T-helper 2 cell treated with Interferon-gamma antibody and Interleukin-4, amounts not matched to agents 5 μg/mL and 100 μg/mL, for 36 hours (primary cell): ENCODE data around the gene CROCC2.

Experiments used
- DNase-seq: peaks from one replicate; pipeline ENCODE4 v3.0.0; 2021; ENCODE audit warnings: low spot score
- H3K27ac Mint-ChIP-seq: one replicate; pipeline ENCODE4 v1.8.0; 2021; ENCODE audit warnings: mild to moderate bottlenecking, mixed read lengths
- H3K27me3 Mint-ChIP-seq: one replicate; pipeline ENCODE4 v1.8.0; 2021; ENCODE audit warnings: low read depth, mixed read lengths
- H3K36me3 Mint-ChIP-seq: one replicate; pipeline ENCODE4 v1.8.0; 2021; ENCODE audit warnings: low read depth, mixed read lengths
- H3K4me1 Mint-ChIP-seq: one replicate; pipeline ENCODE4 v1.8.0; 2021; ENCODE audit warnings: low read depth, mixed read lengths
- H3K4me3 Mint-ChIP-seq: one replicate; pipeline ENCODE4 v1.8.0; 2022; ENCODE audit warnings: mild to moderate bottlenecking, moderate library complexity, mixed read lengths
- H3K9me3 Mint-ChIP-seq: one replicate; pipeline ENCODE4 v1.8.0; 2021; ENCODE audit warnings: mixed read lengths

The CROCC2 gene

GRCh38 chr2:240872317-240873097, 33.6 kb upstream of the CROCC2 start:
- Mint-ChIP-seq H3K36me3 (no peaks in the 10 kb centered on the region), H3K27ac (no peak overlapping the region), H3K9me3 (no peaks in the 10 kb centered on the region), H3K27me3 (no peaks in the 10 kb centered on the region), H3K4me1 (no peaks in the 10 kb centered on the region), H3K4me3 (no peak overlapping the region)
- no peak for DNase-seq

DNA sequence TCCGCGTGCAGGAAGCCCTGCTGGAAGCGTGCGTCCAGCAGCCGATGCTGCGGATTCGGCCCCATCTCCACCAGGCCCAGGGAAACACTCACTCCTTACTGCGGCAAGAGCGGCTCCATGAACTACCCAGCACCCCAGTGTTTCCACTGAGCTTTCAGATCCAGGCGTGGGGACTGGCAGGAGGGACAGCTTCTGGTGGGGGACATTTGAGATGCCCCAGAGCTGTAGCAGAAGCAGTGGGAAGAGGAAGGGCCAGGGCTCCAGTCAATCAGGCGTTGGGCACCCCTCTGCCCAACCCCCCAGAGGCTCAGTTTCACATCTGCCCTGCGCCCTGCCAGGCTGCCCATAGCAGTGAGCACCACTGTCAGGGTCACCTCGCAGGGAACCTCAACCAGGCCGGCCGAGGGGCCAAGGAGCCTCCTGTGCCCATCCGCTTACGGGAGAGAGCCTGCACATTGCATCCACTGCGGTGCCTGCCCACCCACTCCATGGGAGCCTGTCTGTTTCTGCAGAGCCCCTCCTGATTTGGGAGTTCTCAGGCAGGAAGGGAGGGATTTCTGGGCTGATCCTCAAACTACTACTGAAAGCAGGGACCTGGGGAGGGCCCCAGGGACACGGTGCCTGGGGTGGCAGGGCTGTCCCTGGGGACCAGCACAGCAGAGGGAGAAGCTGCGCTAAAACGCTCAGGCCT, 32.9 kb upstream of the CROCC2 start:
- H3K27ac Mint-ChIP-seq: no peak overlapping the region
- H3K4me1 Mint-ChIP-seq: no peaks in the 10 kb centered on the region
- H3K4me3 Mint-ChIP-seq: no peak overlapping the region
- H3K36me3 Mint-ChIP-seq: no peaks in the 10 kb centered on the region
- H3K27me3 Mint-ChIP-seq: no peaks in the 10 kb centered on the region
- H3K9me3 Mint-ChIP-seq: no peaks in the 10 kb centered on the region
- no peak for DNase-seq

GRCh38 chr2:240873805-240874714, 32.1 kb upstream of the CROCC2 start:
- no peak overlapping the region for H3K27ac Mint-ChIP-seq
- H3K4me3 Mint-ChIP-seq: no peak overlapping the region
- H3K36me3 Mint-ChIP-seq: no peaks in the 10 kb centered on the region
- no peak for DNase-seq
- no peaks in the 10 kb centered on the region for H3K9me3 Mint-ChIP-seq
- H3K27me3 Mint-ChIP-seq: no peaks in the 10 kb centered on the region
- H3K4me1 Mint-ChIP-seq: no peaks in the 10 kb centered on the region

- Mint-ChIP-seq H3K9me3 (no peaks in the 10 kb centered on the region), H3K4me1 (no peaks in the 10 kb centered on the region), H3K27ac (no peak overlapping the region), H3K36me3 (no peaks in the 10 kb centered on the region), H3K27me3 (no peaks in the 10 kb centered on the region), H3K4me3 (no peak overlapping the region)
- DNase-seq: no peak
Observed at GRCh38 chr2:240874715-240875227, 31.4 kb upstream of the CROCC2 start.

GRCh38 chr2:240875228-240876034, 30.7 kb upstream of the CROCC2 start:
- no peaks in the 10 kb centered on the region for H3K9me3 Mint-ChIP-seq
- no peaks in the 10 kb centered on the region for H3K27me3 Mint-ChIP-seq
- no peak for DNase-seq
- no peaks in the 10 kb centered on the region for H3K36me3 Mint-ChIP-seq
- H3K4me3 Mint-ChIP-seq: no peak overlapping the region
- no peak overlapping the region for H3K27ac Mint-ChIP-seq
- no peaks in the 10 kb centered on the region for H3K4me1 Mint-ChIP-seq

GRCh38 chr2:240876035-240876474, 30.1 kb upstream of the CROCC2 start:
- no peak for DNase-seq
- Mint-ChIP-seq H3K4me3 (no peak overlapping the region), H3K27me3 (no peaks in the 10 kb centered on the region), H3K9me3 (no peaks in the 10 kb centered on the region), H3K27ac (no peak overlapping the region), H3K4me1 (no peaks in the 10 kb centered on the region), H3K36me3 (no peaks in the 10 kb centered on the region)

DNA sequence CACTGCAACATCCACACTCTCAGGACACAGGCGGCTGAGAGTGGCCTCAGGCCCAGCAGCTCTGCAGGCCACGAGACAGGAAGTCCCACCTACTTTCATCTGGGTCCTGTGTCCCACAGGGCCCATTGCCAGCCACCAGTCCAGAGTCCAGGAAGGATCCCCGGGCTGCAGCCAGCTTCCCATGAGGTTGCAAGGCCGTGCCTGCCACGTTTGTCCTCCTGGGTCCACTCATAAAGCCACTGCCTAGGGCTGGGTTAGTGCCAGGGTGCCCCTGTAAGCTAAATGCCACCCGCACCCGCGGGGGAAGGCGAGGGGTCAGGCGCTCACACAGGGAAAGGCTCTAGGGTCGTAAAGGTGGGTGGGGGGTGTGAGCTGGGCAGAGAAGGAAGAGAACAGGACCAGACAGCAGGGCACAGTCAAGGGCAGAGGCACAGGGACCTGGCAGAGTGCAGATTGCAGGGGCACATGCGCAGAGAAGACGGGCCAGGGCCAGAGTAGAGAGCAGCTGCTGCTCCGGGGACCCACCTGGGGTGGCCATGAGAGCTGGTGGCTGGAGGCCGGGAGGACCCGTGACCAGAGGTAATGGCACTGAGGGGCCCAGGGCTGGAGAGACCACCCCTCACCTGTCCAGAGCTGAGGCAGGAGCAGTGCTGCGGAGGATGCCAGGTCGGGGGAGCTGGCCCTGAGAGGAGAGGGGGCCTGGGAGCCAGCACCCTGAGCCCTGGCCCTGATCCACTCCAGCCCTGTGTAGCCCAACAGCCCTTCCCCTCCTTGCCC, 29.5 kb upstream of the CROCC2 start:
- Mint-ChIP-seq H3K27me3 (no peaks in the 10 kb centered on the region), H3K36me3 (no peaks in the 10 kb centered on the region)

GRCh38 chr2:240877460-240878340, 28.4 kb upstream of the CROCC2 start:
- no peak for DNase-seq
- Mint-ChIP-seq H3K27ac (no peak overlapping the region), H3K4me1 (no peaks in the 10 kb centered on the region), H3K36me3 (no peaks in the 10 kb centered on the region), H3K27me3 (peaks cover 2% of the 10 kb centered on the region), H3K4me3 (no peak overlapping the region), H3K9me3 (no peaks in the 10 kb centered on the region)

More for the DNA sequence above, 29.5 kb upstream of the CROCC2 start:
- H3K9me3 Mint-ChIP-seq: no peaks in the 10 kb centered on the region
- H3K27ac Mint-ChIP-seq: no peak overlapping the region
- no peak overlapping the region for H3K4me3 Mint-ChIP-seq
- no peak for DNase-seq
- no peaks in the 10 kb centered on the region for H3K4me1 Mint-ChIP-seq

DNA sequence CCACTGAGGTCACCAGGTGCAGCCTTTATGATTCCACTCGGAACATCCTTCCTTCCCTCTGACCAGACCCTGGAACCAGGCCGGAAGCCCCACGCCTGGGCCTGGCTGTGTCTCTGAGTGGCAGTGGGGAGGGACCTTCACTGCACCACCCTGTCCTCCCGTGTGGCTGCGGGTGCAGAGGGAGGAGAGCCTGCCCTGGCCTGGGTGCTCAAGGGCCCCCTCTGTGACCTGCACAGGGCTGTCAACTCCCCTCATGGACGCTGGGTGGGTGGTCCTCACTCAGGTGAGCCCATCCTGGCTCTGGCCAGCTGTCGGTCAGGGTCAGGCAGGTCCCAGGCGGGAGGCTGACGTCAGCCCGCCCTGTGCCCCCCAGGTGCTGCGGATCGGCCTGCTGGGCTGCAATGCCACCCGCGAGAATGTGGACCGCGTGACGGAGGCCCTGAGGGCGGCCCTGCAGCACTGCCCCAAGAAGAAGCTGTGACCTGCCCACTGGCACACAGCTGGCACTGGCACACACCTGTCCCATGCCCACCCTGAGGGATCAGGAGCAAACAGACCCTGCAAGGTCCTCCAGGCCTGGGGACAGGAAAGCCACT, 27.7 kb upstream of the CROCC2 start:
- Mint-ChIP-seq H3K4me3 (no peak overlapping the region), H3K27me3 (peaks cover 5% of the 10 kb centered on the region), H3K9me3 (no peaks in the 10 kb centered on the region), H3K4me1 (no peaks in the 10 kb centered on the region), H3K36me3 (no peaks in the 10 kb centered on the region), H3K27ac (no peak overlapping the region)
- no peak for DNase-seq

DNA sequence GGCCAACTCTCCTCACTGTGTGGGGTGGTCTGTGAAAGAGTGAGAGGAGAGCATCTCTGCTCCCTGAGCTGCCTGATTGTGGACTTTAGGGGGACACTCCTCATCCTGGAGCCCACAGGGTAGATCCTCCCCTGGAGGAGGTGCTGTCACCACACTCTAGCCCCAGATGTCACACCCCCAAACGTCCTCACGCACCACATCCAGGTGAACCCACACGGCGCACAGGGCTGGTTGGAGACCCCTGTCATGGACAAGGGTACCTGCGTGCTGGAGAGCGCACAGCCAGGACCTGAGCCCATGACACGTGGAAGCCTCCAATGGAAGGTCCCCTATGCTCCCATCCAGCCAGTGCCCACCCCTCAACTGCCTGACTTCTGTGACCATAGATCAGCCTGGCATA, 27.0 kb upstream of the CROCC2 start:
- Mint-ChIP-seq H3K4me1 (no peaks in the 10 kb centered on the region), H3K27me3 (peaks cover 5% of the 10 kb centered on the region), H3K27ac (no peak overlapping the region), H3K9me3 (no peaks in the 10 kb centered on the region), H3K36me3 (no peaks in the 10 kb centered on the region), H3K4me3 (no peak overlapping the region)
- DNase-seq: no peak

DNA sequence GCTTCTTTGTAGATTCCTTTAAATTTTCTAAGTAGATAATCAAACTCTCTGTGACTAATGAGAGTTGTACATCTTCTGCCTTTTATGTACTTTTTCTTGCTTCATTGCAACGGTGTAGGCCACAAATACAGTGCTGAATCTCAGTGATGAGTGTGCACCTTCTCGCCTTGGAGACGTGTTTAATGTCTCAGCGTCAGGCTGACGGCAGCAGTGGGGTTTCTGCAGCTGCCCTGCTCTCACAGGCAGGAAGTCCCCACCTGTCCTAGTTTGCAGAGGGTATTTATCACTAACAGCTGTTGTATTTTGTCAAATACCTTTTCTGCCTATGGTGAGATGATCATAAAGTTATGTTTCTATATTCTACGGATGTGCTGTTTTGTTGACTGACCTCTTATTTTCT, 24.2 kb upstream of the CROCC2 start:
- H3K27ac Mint-ChIP-seq: no peak overlapping the region
- H3K4me3 Mint-ChIP-seq: no peak overlapping the region
- no peaks in the 10 kb centered on the region for H3K9me3 Mint-ChIP-seq
- no peaks in the 10 kb centered on the region for H3K4me1 Mint-ChIP-seq
- no peaks in the 10 kb centered on the region for H3K36me3 Mint-ChIP-seq
- H3K27me3 Mint-ChIP-seq: peaks cover 5% of the 10 kb centered on the region
- no peak for DNase-seq

DNA sequence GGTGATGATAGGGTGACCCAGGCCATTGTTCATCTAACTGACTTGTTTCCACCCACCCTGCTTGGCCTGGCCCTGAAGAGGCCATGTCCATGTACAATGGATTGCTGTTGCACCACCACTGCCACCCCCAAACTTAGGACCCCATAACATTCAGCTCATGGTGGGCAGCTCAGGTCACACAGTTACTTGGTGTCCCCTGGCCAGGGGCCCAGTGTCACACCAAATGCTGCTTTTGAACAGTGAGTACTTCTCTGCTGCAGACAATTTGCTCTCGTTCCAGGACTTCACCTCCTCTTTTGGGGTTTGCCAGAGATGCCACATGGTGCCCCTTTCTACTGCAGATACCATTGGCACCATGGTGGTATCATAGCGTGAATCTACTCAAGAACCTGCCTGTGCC, 21.9 kb upstream of the CROCC2 start:
- H3K9me3 Mint-ChIP-seq: no peaks in the 10 kb centered on the region
- H3K4me3 Mint-ChIP-seq: no peak overlapping the region
- peaks cover 5% of the 10 kb centered on the region for H3K27me3 Mint-ChIP-seq

More for the DNA sequence above, 21.9 kb upstream of the CROCC2 start:
- Mint-ChIP-seq H3K4me1 (no peaks in the 10 kb centered on the region), H3K27ac (no peak overlapping the region), H3K36me3 (no peaks in the 10 kb centered on the region)
- DNase-seq: no peak
